Breast epithelium (tissue), 3 donors: ENCODE measurements around the gene NAALADL2.

Experiments
- POLR2A ChIP-seq: fragments of 450-650 bp; IDR thresholded peaks from one replicate; pipeline ENCODE4 v1.6.1; 2016; ENCODE audit warnings: antibody characterized with exemption, mild to moderate bottlenecking, moderate library complexity
- POLR2AphosphoS5 ChIP-seq, 3 donors: sonication (generic); formaldehyde crosslinking; IDR thresholded peaks; one replicate each; pipeline ENCODE4 v1.6.1; 2017; ENCODE audit warnings: antibody characterized with exemption in 3 of 3
- TF ChIP-seq, protein P1 (sequence below), 3 donors: fragments of 450-650 bp; IDR thresholded peaks; one replicate each; pipeline ENCODE4 v1.5.1; 2016 to 2017; ENCODE audit warnings: antibody characterized with exemption in 3 of 3, mild to moderate bottlenecking in 3 of 3, moderate library complexity in 3 of 3

DNA sequence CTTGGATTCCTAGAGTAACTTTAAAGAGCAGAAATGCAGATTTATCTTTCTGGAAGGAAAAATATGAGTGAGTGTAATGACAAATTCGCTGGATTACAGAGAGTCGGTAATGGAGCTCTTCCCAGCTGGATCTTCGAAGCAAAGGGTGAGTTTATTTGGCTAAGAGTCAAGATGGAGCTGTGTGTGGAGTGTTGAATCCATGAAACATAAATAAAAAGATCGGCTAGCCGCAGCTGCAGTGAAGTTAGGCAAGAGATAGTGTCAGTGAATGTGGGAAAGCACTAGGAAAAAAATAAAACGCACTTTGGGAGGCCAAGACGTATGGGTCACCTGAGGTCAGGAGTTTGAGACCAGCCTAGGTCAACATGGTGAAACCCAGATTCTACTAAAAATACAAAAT, 10.3 kb downstream of the NAALADL2 start:
- TF ChIP-seq POLR2A (no peak), POLR2AphosphoS5 (IDR thresholded peaks at IDR 0.05) (no peak)
- TF ChIP-seq, protein P1, sequence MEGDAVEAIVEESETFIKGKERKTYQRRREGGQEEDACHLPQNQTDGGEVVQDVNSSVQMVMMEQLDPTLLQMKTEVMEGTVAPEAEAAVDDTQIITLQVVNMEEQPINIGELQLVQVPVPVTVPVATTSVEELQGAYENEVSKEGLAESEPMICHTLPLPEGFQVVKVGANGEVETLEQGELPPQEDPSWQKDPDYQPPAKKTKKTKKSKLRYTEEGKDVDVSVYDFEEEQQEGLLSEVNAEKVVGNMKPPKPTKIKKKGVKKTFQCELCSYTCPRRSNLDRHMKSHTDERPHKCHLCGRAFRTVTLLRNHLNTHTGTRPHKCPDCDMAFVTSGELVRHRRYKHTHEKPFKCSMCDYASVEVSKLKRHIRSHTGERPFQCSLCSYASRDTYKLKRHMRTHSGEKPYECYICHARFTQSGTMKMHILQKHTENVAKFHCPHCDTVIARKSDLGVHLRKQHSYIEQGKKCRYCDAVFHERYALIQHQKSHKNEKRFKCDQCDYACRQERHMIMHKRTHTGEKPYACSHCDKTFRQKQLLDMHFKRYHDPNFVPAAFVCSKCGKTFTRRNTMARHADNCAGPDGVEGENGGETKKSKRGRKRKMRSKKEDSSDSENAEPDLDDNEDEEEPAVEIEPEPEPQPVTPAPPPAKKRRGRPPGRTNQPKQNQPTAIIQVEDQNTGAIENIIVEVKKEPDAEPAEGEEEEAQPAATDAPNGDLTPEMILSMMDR (IDR thresholded peaks at IDR 0.05): no peak
